ENCODE data around the gene PTH1R.

GRCh38 chr3:46947981-46948791, 70.7 kb downstream of the PTH1R start:
- TF ChIP-seq CTCF (IDR thresholded peaks at IDR 0.05 in 2 of 3, conservative IDR thresholded peaks at IDR 0.05 in 1 of 3; ENCODE audit: control insufficient read depth in 2 of 3, extremely low read depth in 1 of 3, insufficient read depth in 1 of 3, low read depth in 3 of 3, low read length in 3 of 3), result no peak
- TF ChIP-seq SP1 (IDR thresholded peaks at IDR 0.05; ENCODE audit: low read depth, low read length), result no peak
- no peak for TF ChIP-seq JUND (IDR thresholded peaks at IDR 0.05; ENCODE audit: low read depth, low read length)
- no peak for TF ChIP-seq NRF1 (conservative IDR thresholded peaks at IDR 0.05; ENCODE audit: low read depth, low read length)

All from GM12878 (cell line).